LNCaP clone FGC (cell line): ENCODE measurements around the gene PTGER2.

Experiments used
- DNase-seq: peaks from one replicate; pipeline ENCODE4 v3.0.0-alpha.2; 2011; ENCODE audit warnings: low read depth
- H3K4me3 ChIP-seq: 2 replicates; pipeline ENCODE4 v1.5.1; 2011; ENCODE audit warnings: mild to moderate bottlenecking, low read depth, low read length, control low read depth
- CTCF ChIP-seq: IDR thresholded peaks from 2 replicates; pipeline ENCODE4 v1.5.1; 2012; ENCODE audit warnings: mild to moderate bottlenecking; ENCODE audit not compliant: control insufficient read depth, insufficient read depth; ENCODE audit errors: extremely low read depth

The PTGER2 gene

DNA sequence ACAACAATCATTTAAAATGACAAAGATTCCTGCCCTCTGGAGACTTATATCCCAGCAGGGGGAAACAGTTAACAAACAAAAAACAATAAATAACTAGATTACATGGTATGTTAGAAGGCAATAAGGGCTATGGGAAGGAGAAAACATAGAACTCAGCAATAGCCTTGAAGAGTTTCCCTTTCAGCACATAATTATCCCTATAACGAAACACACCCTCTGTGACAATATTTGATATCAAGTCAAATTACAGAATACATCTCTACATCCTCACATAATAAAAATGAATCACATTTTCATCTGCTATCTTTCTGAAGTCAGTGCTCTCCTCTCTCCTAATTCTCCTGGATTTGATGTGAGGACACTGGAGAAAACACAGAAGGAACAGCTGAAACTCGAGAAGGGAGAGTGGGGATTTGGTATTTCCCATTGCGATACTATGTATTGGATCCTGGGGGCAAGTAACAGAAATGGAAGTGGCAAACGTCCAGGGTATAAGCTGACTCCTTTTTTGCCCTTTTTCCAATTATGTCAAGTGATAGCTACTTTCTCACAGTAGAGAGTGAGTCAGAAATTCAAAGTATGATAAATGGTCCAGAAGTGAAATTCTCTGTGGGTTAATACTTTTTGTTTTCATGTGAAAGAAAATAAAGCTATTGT lies 9.7 kb upstream of the PTGER2 start:
- H3K4me3 ChIP-seq = no peak overlapping the region
- no peak for TF ChIP-seq CTCF
- DNase-seq = no peak

- no peak overlapping the region for H3K4me3 ChIP-seq
- DNase-seq = no peak
- TF ChIP-seq CTCF = no peak
Observed at GRCh38 chr14:52305014-52305413, 9.1 kb upstream of the PTGER2 start.

- no peak for TF ChIP-seq CTCF
- no peak overlapping the region for H3K4me3 ChIP-seq
- no peak for DNase-seq
Observed at GRCh38 chr14:52307376-52307775, 6.7 kb upstream of the PTGER2 start.

DNA sequence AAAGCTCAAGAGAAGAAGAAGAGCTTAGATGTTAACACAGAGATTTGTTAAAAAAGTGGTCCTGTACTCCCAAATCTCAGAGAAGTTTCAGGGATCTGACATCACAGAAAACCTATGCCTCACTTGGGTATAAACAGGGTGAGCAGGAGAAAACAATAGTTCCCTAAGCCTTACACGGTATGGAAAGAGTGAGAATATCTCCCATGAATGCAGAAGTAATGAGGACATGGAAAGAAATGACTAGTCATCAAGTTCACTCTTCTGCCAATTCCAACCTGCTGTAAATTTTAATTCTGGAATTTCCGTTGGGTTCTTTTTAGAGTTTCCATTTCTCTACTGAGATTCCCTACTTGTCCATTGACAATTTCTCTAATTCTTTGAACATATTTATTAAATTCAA lies 6.2 kb upstream of the PTGER2 start:
- DNase-seq = no peak
- no peak for TF ChIP-seq CTCF
- no peak overlapping the region for H3K4me3 ChIP-seq

DNA sequence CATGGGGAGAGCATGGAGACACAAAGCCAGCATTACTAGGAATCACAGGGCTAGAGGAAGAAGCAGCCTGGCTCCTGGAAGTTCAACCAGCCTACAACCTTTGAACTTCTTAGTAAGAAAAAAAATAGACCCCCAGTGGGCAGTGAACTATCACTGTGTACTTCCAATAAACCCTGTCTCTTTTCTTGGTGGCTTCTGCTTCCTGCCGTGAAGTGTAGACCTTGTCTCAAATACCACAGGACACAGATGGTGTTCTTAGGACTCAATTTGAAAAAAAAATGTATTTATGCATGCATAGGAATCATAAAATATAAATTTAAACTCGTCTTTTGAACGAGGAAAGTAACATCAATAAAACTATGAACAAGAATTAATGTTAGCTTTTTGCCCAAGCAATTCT lies 3.6 kb upstream of the PTGER2 start:
- H3K4me3 ChIP-seq = no peak overlapping the region
- DNase-seq = no peak
- TF ChIP-seq CTCF = no peak

DNA sequence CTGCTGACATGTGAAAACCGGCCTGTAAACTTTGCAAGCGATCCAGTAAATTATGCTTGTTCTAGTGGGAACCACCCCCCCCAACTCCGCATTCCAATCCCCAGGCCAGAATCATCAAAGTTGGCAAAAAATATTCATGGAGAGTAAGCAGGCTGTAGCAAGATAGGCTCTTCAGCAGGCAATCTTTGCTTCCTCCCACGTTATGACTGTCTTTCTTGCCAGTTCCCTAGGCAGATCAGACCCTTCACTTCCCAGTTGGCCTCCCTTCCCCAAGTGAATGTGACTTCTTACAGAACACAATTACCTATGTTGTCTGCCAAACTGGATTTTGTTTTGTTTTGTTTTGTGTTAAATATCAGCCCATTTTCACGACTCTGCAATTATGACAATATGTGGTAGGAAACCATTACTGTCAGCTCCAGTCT lies 1.2 kb upstream of the PTGER2 start:
- TF ChIP-seq CTCF = no peak
- H3K4me3 ChIP-seq = no peak overlapping the region
- no peak for DNase-seq

GRCh38 chr14:52313462-52313861 lies 650 bp upstream of the PTGER2 start:
- no peak for TF ChIP-seq CTCF
- no peak for DNase-seq
- H3K4me3 ChIP-seq = no peak overlapping the region
